Upper lobe of left lung (tissue), 6 donors: ENCODE results near the gene ATL3. TPM values are rescaled to one million over a fixed set of nuclear protein-coding genes. Genes with fewer than 3 reads are reported as not detected.
"Not testable (repeated sequence)": the region's sequence is repeated elsewhere in the genome, so short reads cannot be mapped to it uniquely, and the experiment has no call there.

Experiments
- ATAC-seq, 2 donors: fragments of 200-7000 bp; cut with Tn5 transposase; one replicate each; pipeline ENCODE4 v1.9.1; 2022; ENCODE audit warnings: mild to moderate bottlenecking in 2 of 2, moderate library complexity in 2 of 2; ENCODE audit not compliant: low FRiP score in 2 of 2
- DNase-seq, 2 donors: peaks; one replicate each; pipeline ENCODE4 v3.0.0-alpha.2; 2019 to 2020
- H3K27ac ChIP-seq, 4 donors: fragments of 200-600 bp; sonication (generic); one replicate each; pipeline ENCODE4 v1.5.1; 2016 to 2019
- H3K27me3 ChIP-seq, 4 donors: fragments of 200-600 bp; sonication (generic); one replicate each; pipeline ENCODE4 v1.5.1; 2017 to 2019
- H3K36me3 ChIP-seq, 4 donors: fragments of 200-600 bp; sonication (generic); one replicate each; pipeline ENCODE4 v1.5.1; 2016 to 2019
- H3K4me1 ChIP-seq, 4 donors: fragments of 200-600 bp; sonication (generic); one replicate each; pipeline ENCODE4 v1.5.1; 2018 to 2019
- H3K4me3 ChIP-seq, 4 donors: fragments of 200-600 bp; sonication (generic); one replicate each; pipeline ENCODE4 v1.5.1; 2017 to 2019; ENCODE audit warnings: mild to moderate bottlenecking in 2 of 4, moderate library complexity in 1 of 4
- H3K9me3 ChIP-seq, 4 donors: fragments of 200-600 bp; sonication (generic); one replicate each; pipeline ENCODE4 v1.5.1; 2018 to 2019
- EP300 ChIP-seq, 4 donors: sonication (generic); formaldehyde crosslinking; IDR thresholded peaks; one replicate each; pipeline ENCODE4 v1.5.1; 2017; ENCODE audit warnings: antibody characterized with exemption in 4 of 4, control low read depth in 2 of 4
- POLR2A ChIP-seq, 4 donors: fragments of 450-650 bp; IDR thresholded peaks; one replicate each; pipeline ENCODE4 v1.5.1; 2016 to 2017; ENCODE audit warnings: antibody characterized with exemption in 4 of 4, mild to moderate bottlenecking in 2 of 4
- POLR2AphosphoS5 ChIP-seq, 2 donors: sonication (generic); formaldehyde crosslinking; IDR thresholded peaks; one replicate each; pipeline ENCODE4 v1.5.1; 2017; ENCODE audit warnings: antibody characterized with exemption in 2 of 2
- WGBS, 2 donors: methylation state at CpG; one replicate each; pipeline ENCODE4 v1.1.5; 2017 to 2018; 5-methylcytosine and 5-hydroxymethylcytosine counted together
- total RNA-seq, 6 donors: library from RNA; depleted of rRNA in 4 of 6; stranded (reverse); fragments of >200 nt in 4 of 6; gene quantifications; one replicate each; pipeline versions ENCODE4 v1.1.0 to v1.2.1, GENCODE V29; 2016 to 2021
- TF ChIP-seq, protein P1 (sequence below), 6 experiments: fragments of 450-650 bp in 4 of 6; fragments of 200-600 bp in 2 of 6; sonication (generic) in 2 of 6; IDR thresholded peaks; one replicate each; pipeline ENCODE4 v1.5.1; 2016 to 2019; ENCODE audit warnings: antibody characterized with exemption in 6 of 6
- donor health status: DM: no; HTN: no; CAD: no; lungs with moderate emphysema.
- donor health status: DM: no; HTN: yes; CAD: no; lungs with severe emphysema.

The ATL3 gene
- total RNA-seq, 6 donors from 2014 or later = 16.8 to 75.1 (median 61.2) TPM

DNA sequence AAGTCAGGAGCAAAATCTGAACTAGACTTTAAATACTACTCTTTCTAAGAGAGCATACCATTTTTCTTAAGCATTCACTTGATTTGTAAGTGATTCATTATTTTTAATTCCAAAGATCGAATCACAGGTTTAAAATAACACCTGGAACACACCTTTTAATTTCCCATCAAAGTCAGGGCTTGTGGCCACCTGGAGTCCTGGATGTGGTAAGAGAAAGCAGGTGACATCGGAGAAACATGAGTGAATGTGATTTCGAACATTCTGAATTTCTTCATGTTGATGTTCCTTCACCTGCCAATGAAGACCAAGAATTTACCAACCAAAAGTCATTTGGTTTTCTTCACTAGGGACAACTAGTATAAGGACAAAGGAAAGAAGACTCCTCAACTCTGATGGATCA, 28.0 kb downstream of the ATL3 start:
- WGBS, 2 donors = 94 to 99% methylated on average over 3 of the region's 3 CpGs
- TF ChIP-seq POLR2AphosphoS5 (IDR thresholded peaks at IDR 0.05) (no peak), EP300 (IDR thresholded peaks at IDR 0.05) (no peak), POLR2A (IDR thresholded peaks at IDR 0.05) (no peak)
- TF ChIP-seq, protein P1, sequence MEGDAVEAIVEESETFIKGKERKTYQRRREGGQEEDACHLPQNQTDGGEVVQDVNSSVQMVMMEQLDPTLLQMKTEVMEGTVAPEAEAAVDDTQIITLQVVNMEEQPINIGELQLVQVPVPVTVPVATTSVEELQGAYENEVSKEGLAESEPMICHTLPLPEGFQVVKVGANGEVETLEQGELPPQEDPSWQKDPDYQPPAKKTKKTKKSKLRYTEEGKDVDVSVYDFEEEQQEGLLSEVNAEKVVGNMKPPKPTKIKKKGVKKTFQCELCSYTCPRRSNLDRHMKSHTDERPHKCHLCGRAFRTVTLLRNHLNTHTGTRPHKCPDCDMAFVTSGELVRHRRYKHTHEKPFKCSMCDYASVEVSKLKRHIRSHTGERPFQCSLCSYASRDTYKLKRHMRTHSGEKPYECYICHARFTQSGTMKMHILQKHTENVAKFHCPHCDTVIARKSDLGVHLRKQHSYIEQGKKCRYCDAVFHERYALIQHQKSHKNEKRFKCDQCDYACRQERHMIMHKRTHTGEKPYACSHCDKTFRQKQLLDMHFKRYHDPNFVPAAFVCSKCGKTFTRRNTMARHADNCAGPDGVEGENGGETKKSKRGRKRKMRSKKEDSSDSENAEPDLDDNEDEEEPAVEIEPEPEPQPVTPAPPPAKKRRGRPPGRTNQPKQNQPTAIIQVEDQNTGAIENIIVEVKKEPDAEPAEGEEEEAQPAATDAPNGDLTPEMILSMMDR (IDR thresholded peaks at IDR 0.05) = no peak
- no peaks in the 10 kb centered on the region for H3K27me3 ChIP-seq
- peaks cover 14 to 92% (median 44%) of the 10 kb centered on the region in 4 donors for H3K36me3 ChIP-seq
- H3K4me1 ChIP-seq = no peaks in the 10 kb centered on the region
- H3K27ac ChIP-seq = no peak overlapping the region
- ATAC-seq (no peak), DNase-seq (no peak)
- no peak overlapping the region for H3K4me3 ChIP-seq
- H3K9me3 ChIP-seq = no peaks in the 10 kb centered on the region

DNA sequence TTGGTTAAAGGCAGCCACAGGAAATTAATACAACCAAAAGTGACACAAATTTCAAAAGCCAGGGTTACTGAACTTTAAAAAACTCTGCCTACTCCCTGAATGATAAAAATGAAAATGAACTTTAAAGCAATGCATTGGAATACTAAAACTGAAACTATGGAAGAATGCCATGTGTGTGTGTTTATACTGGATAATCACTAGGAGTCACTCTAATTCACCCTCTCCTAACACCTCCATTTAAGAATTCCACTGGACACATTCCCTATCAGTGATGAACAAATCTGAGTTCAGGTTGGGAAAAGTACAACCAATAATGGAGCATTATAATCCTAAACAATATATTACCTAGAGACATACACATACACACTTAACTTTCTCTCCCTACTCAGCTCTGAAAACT, 29.4 kb downstream of the ATL3 start:
- Histone ChIP-seq H3K4me3 (no peak overlapping the region), H3K27ac (no peak overlapping the region), H3K27me3 (no peaks in the 10 kb centered on the region), H3K9me3 (no peaks in the 10 kb centered on the region), H3K36me3 (peaks cover 14 to 93% (median 43%) of the 10 kb centered on the region in 4 donors), H3K4me1 (no peaks in the 10 kb centered on the region)
- no peak for ATAC-seq
- TF ChIP-seq EP300 (IDR thresholded peaks at IDR 0.05) (no peak), POLR2AphosphoS5 (IDR thresholded peaks at IDR 0.05) (no peak), POLR2A (IDR thresholded peaks at IDR 0.05) (no peak)
- TF ChIP-seq, protein P1 (IDR thresholded peaks at IDR 0.05) = no peak
- DNase-seq = no peak

DNA sequence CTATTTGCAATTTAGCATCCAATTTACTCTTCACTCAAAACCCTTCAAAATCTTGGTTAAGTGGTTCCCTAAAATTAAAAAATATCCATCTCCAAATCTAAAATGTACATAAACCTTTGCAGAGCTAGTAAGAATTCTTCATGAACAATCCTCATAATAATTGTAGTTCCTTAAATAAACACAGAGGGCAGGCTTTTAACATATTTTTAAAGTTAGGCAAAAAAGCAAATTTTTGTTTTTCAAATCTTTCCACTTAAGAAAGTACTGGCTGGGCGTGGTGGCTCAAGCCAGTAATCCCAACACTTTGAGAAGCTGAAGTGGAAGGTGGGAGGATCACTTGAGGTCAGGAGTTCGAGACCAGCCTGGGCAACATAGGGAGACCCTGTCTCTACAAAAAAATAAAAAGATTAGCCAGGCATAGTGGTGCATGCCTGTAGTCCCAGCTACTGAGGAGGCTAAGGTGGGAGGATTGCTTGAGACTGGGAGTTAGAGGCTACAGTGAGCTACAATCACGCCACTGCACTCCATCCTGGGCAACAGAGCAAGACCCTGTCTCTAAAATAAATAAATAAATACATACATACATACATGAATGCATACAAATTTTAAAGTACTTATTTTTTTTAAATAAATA, 31.9 kb downstream of the ATL3 start:
- ATAC-seq = peak in 1 of 2 donors; percentile 53
- no peak for DNase-seq
- no peaks in the 10 kb centered on the region for H3K9me3 ChIP-seq
- 60 to 68% methylated on average over 3 of the region's 3 CpGs for WGBS, 2 donors
- no peak overlapping the region for H3K27ac ChIP-seq
- peaks cover 18 to 95% (median 40%) of the 10 kb centered on the region in 4 donors for H3K36me3 ChIP-seq
- TF ChIP-seq EP300 (IDR thresholded peaks at IDR 0.05) (no peak), POLR2A (IDR thresholded peaks at IDR 0.05) (no peak), POLR2AphosphoS5 (IDR thresholded peaks at IDR 0.05) (no peak)
- TF ChIP-seq, protein P1 (IDR thresholded peaks at IDR 0.05) = peak in 3 of 6 experiments; percentile 31 to 43 (median 39)
- no peaks in the 10 kb centered on the region for H3K4me1 ChIP-seq
- H3K4me3 ChIP-seq = no peak overlapping the region
- no peaks in the 10 kb centered on the region for H3K27me3 ChIP-seq

DNA sequence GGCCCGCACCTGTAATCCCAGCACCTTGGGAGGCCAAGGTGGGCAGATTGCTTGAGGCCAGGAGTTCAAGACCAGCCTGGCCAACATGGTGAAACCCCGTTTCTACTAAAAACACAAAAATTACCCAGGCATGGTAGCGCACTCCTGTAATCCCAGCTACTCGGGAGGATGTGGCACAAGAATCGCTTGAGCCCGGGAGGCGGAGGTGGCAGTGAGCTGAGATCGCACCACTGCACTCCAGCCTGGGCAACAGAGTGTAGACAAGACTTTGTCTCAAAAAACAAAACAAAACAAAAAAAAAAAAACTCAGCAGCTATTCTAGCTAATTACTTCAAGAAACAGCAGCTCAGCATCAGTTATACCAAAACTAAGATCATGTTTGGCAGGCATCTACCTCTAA, 32.7 kb downstream of the ATL3 start:
- peaks cover 18 to 94% (median 37%) of the 10 kb centered on the region in 4 donors for H3K36me3 ChIP-seq
- not testable (repeated sequence) for H3K27ac ChIP-seq, H3K4me1 ChIP-seq, ATAC-seq, DNase-seq, H3K27me3 ChIP-seq, H3K4me3 ChIP-seq, H3K9me3 ChIP-seq
- 93 to 97% methylated on average over 8 of the region's 8 CpGs for WGBS, 2 donors

DNA sequence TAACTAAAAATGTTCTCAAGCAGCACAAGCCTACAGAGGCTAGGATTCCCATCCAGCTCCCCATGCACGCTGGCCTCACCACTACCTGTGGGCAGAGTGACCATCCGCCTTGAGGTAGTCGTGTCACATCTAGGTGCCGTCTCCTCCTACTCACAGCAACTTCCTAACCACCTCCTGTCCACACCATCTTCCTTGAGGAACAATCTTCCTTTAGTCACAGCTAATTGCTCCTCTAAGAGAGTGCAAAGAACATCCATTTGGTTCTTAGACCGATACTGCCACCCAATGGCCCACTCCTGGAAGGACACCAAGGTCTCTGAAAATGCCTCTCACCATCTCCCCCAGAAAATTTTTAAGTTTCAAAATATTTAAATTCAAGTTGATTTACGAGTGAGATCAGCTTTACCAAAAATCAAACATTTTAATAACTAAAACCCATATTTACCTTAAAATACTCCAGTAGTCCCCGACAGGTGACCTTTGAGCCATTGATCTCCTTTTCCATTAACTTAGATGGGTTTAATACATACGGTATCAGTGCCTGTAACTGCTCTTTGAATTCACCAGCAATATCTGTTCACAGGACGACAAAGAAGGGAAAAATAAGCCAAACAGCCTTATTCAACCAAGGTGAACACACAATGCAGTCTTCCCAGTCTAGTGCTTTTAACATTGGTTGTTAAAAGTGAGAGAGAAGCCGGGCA, 35.3 kb downstream of the ATL3 start:
- H3K4me1 ChIP-seq = no peaks in the 10 kb centered on the region
- no peak overlapping the region for H3K4me3 ChIP-seq
- ATAC-seq (peak; percentile 72 to 83), DNase-seq (peak in 1 of 2 donors; percentile 49)
- 70 to 73% methylated on average over 10 of the region's 10 CpGs for WGBS, 2 donors
- H3K27ac ChIP-seq = no peak overlapping the region
- H3K27me3 ChIP-seq = no peaks in the 10 kb centered on the region
- H3K36me3 ChIP-seq = peaks cover 6 to 94% (median 32%) of the 10 kb centered on the region in 4 donors
- TF ChIP-seq EP300 (IDR thresholded peaks at IDR 0.05) = no peak
- TF ChIP-seq, protein P1 (IDR thresholded peaks at IDR 0.05) = peak; percentile 56 to 86 (median 74)
- H3K9me3 ChIP-seq = no peaks in the 10 kb centered on the region
